ENCODE measurements around the gene MTMR8.

MTMR8 gene

GRCh38 chrX:64291123-64291522 is 104.1 kb downstream of the MTMR8 start:
- TF ChIP-seq GABPA (IDR thresholded peaks at IDR 0.05; ENCODE audit: low read depth) (no peak), REST (IDR thresholded peaks at IDR 0.05; ENCODE audit: insufficient replicate concordance, low read depth) (no peak), POLR2AphosphoS5 (IDR thresholded peaks at IDR 0.05; ENCODE audit: low read depth) (no peak), SPI1 (IDR thresholded peaks at IDR 0.05; ENCODE audit: borderline replicate concordance, low read depth) (no peak), CTCF (IDR thresholded peaks at IDR 0.05; ENCODE audit: insufficient read depth, low read length) (no peak)
- no peak overlapping the region for H3K4me3 ChIP-seq (replicated peaks; ENCODE audit: insufficient read depth, low read length)
- H3K27ac ChIP-seq (replicated peaks), result no peak overlapping the region

GRCh38 chrX:64265265-64265664 is 130.0 kb downstream of the MTMR8 start:
- Histone ChIP-seq H3K27me3 (ENCODE audit: insufficient read depth, poor library complexity, severe bottlenecking) (no peaks in the 10 kb centered on the region), H3K27ac (replicated peaks) (no peak overlapping the region)

More at GRCh38 chrX:64291123-64291522, 104.1 kb downstream of the MTMR8 start:
- no peaks in the 10 kb centered on the region for H3K27me3 ChIP-seq (ENCODE audit: insufficient read depth, poor library complexity, severe bottlenecking)
- DNase-seq (ENCODE audit: low read depth in 1 of 2, low spot score in 1 of 2), result no peak

More at GRCh38 chrX:64265265-64265664, 130.0 kb downstream of the MTMR8 start:
- no peak overlapping the region for H3K4me3 ChIP-seq (replicated peaks; ENCODE audit: insufficient read depth, low read length)
- no peak for DNase-seq (ENCODE audit: low read depth in 1 of 2, low spot score in 1 of 2)
- TF ChIP-seq REST (IDR thresholded peaks at IDR 0.05; ENCODE audit: insufficient replicate concordance, low read depth), result no peak
- TF ChIP-seq GABPA (IDR thresholded peaks at IDR 0.05; ENCODE audit: low read depth), result no peak
- TF ChIP-seq SPI1 (IDR thresholded peaks at IDR 0.05; ENCODE audit: borderline replicate concordance, low read depth), result no peak
- TF ChIP-seq POLR2AphosphoS5 (IDR thresholded peaks at IDR 0.05; ENCODE audit: low read depth), result no peak
- TF ChIP-seq CTCF (IDR thresholded peaks at IDR 0.05; ENCODE audit: insufficient read depth, low read length), result no peak

All from HL-60 (cell line).